ENCODE results near the gene UNG.

UNG gene

GRCh38 chr12:109150124-109150640 lies 52.8 kb downstream of the UNG start:
- TF ChIP-seq CTCF (IDR thresholded peaks at IDR 0.05; ENCODE audit: extremely low read depth, insufficient read depth, missing control alignments), result no peak
- DNase-seq (ENCODE audit: low spot score), result no peak
- in situ Hi-C loops (cut with MboI; ENCODE audit: low pct_unique_long_range_greater_than_20kb, low sequenced_read_pairs, unreplicated experiment), result no loop called here

- no peak for TF ChIP-seq CTCF (IDR thresholded peaks at IDR 0.05; ENCODE audit: extremely low read depth, insufficient read depth, missing control alignments)
- in situ Hi-C loops (cut with MboI; ENCODE audit: low pct_unique_long_range_greater_than_20kb, low sequenced_read_pairs, unreplicated experiment), result no loop called here
- no peak for DNase-seq (ENCODE audit: low spot score)
Observed at GRCh38 chr12:109151457-109151856, 54.1 kb downstream of the UNG start.

DNA sequence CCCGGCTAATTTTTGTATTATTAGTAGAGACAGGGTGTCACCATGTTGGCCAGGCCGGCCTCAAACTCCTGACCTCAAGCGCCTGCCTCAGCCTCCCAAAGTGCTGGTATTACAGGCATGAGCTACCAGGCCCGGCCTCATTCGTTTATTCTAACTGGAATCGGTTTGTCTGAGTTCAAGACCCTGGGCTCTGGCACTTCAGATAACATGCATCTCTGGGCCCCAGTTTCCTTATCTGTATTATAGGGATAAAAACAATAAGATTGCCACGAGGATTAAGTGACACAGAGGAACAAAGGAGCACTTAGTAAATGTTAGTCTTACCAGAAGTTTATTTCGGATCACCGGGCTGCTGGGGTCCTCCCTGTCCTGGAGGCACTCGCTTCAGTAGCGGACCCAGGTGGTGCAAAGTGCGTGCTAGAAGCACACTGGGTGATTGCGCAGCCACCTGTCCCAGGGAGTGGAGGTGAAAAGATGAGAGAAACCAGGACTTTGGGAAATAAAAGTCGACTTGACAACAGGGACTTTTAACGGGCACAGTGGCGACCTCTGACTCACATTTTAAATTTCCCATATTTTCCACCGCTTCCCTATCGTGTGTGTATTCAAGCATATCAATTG lies 56.5 kb downstream of the UNG start:
- TF ChIP-seq CTCF (IDR thresholded peaks at IDR 0.05; ENCODE audit: extremely low read depth, insufficient read depth, missing control alignments), result no peak
- in situ Hi-C loops (cut with MboI; ENCODE audit: low pct_unique_long_range_greater_than_20kb, low sequenced_read_pairs, unreplicated experiment), result no loop called here
- no peak for DNase-seq (ENCODE audit: low spot score)

GRCh38 chr12:109154451-109155438 lies 57.3 kb downstream of the UNG start:
- in situ Hi-C loops (cut with MboI; ENCODE audit: low pct_unique_long_range_greater_than_20kb, low sequenced_read_pairs, unreplicated experiment), result no loop called here
- peak; percentile 94 for DNase-seq (ENCODE audit: low spot score)
- TF ChIP-seq CTCF (IDR thresholded peaks at IDR 0.05; ENCODE audit: extremely low read depth, insufficient read depth, missing control alignments), result no peak

- in situ Hi-C loops (cut with MboI; ENCODE audit: low pct_unique_long_range_greater_than_20kb, low sequenced_read_pairs, unreplicated experiment), result no loop called here
- no peak for TF ChIP-seq CTCF (IDR thresholded peaks at IDR 0.05; ENCODE audit: extremely low read depth, insufficient read depth, missing control alignments)
- no peak for DNase-seq (ENCODE audit: low spot score)
Observed at GRCh38 chr12:109156036-109156435, 58.6 kb downstream of the UNG start.

DNA sequence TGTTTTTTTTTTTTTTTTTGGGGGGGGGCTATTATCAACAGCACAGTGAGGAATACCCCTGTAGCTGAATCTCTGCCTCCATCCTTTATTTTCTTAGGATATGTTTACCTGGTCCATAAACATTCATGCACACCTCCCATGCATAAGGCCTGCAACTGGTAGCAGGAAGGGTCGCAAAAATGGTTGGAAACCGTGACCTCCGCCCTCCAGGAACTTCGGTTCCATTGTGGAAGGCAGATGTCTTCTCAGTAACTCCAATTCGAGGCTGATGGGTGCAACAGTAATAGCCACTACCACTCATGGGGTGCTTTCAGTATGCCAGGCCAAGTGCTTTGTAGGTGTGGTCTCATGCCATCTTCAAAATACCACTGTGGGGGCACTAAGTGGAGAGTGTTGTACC lies 59.2 kb downstream of the UNG start:
- in situ Hi-C loops (cut with MboI; ENCODE audit: low pct_unique_long_range_greater_than_20kb, low sequenced_read_pairs, unreplicated experiment), result no loop called here
- TF ChIP-seq CTCF (IDR thresholded peaks at IDR 0.05; ENCODE audit: extremely low read depth, insufficient read depth, missing control alignments), result no peak
- DNase-seq (ENCODE audit: low spot score), result no peak
